Activated CD4-positive, alpha-beta T cell treated with anti-CD3 and anti-CD28 coated beads for 24 hours (primary cell): ENCODE results near the gene MAP3K3.
A peak's percentile ranks its signal among the peaks of the same experiment; 100 is the strongest.

Experiments
- DNase-seq, 2 donors: peaks; one replicate each; pipeline ENCODE4 v3.0.0-alpha.2; 2020; ENCODE audit warnings: low read depth in 2 of 2

MAP3K3 gene

GRCh38 chr17:63693411-63694113 is 71.3 kb downstream of the MAP3K3 start:
- no peak for DNase-seq

- DNase-seq: no peak
These were observed 72.2 kb downstream of the MAP3K3 start for GRCh38 chr17:63694229-63694949.

DNA sequence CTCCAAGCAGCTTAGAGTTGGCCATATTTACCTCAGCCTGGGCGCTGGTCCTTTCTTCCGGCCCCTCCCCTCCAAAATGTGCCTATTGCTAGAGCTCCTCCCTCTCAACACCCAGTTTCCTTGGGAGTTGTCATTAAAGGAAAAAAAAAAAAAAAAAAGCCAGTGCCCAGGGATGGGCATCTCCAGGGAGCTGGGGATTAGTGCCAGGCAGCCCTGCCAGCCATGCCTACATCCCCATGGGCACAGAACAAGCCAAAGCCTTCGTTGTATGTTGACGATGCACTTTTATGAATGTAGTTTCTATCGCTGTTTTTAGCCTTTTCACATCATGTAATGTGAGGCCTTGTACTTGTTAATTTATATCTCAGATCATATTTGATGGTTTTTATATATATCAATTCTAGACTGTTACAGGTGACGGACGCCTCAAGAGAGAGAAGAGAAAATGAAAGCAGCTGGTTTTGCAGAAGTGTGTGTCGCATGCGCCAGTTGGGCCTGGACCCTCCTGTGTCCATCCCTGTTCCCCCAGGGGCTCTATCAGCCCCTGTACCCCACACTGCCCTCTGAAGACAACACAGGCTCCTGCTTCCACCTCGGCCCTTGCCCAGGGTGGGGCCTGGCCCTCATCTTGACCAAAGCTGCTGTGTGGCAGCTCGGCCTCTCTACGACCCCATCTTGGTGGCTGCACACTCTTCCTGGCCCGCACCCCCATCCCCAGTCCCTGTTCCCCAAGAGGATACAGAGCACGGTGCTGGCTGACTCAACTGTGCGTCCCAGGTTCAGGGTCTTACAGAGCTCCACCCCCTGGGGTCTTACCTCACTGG is 72.9 kb downstream of the MAP3K3 start:
- no peak for DNase-seq

DNA sequence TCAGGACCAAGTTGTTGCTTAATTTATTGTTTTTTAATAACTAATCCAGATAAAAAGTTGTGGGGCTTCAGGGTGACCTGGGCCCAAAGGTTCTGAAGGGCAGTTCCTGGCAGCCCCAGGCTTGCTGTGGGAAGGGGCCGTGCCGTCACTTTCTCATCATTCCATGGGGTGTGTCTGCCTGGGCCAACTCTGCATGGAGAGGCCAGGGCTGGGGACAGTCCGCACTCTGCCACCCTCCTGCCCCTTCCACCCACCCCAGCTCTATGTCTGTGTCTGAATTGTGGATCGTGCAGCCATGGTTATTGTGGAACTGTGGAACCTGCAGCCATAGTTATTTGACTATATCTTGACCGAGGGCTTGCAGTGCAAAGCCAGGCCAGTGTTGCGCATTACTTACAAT is 73.7 kb downstream of the MAP3K3 start:
- DNase-seq: no peak

- DNase-seq: no peak
These were observed 74.3 kb downstream of the MAP3K3 start for GRCh38 chr17:63696381-63696961.

DNA sequence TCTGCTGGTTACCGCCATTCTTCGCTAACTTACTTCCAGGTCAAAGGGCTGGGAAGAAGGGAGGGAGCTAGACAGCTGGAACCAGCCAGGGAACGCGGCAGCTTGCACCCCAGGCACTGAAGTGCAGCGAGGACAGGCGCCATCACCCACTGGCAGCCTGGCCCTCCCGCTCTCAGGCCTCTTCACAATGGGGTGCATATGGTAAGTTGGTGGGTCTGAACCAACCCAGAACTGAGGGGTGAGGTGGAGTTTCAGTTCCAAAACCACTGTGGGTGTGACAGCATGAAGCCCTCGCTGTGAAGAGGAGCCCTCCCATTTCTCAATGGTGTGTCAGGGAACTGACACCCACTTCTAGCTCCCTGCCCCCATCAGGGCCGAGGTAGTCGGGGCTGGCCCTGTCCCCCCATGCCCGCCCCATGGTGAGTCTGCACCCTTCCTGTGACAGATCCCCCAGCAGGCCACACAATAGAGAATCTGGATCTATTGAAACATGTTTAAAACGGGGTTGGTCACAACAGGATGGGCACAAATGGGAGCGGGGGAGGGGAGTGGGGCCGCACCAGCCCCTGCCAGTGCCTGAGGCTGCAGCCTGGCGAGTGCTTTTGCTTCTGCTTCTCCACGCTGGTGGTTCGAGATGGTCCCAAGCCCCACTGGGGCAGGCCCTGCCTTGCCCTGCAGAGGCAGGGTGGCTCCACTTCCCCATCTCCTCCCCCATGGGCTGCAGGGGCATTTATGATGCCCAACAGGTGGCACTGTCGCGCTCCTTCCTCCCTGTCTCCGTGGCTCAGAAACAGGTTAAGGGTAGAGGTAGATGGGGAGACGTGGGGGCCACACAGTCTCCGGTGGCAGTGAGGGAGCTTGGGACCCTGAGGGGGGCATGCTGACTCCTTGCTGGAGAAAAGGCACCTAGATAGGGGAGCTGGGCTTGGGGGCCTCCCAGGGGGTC is 75.4 kb downstream of the MAP3K3 start:
- DNase-seq: peak; percentile 66

DNA sequence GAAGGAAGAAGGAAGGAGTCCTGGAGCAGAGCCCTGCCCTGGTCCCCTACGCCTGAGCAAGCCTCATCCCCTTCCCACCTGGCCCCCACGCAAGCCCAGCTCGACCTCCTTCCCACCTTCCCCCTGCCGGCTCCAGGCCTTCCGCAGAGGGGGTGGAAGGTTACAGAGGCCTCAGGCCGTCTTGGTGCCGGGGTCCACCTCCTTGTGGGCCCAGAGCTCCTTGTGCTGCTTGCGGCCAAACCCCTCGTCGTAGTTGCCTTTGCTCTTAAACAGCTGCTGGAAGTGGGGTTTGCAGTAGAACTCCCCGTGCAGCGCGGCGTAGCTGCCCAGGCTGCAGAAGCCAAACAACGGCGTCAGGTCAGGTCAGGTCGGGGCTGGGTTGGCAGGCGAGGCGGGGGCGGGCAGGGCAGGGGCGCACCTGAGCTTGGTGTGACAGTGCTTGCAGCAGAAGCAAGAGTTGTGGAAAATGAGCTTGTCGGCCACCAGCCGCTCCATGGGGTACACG is 76.2 kb downstream of the MAP3K3 start:
- no peak for DNase-seq

DNA sequence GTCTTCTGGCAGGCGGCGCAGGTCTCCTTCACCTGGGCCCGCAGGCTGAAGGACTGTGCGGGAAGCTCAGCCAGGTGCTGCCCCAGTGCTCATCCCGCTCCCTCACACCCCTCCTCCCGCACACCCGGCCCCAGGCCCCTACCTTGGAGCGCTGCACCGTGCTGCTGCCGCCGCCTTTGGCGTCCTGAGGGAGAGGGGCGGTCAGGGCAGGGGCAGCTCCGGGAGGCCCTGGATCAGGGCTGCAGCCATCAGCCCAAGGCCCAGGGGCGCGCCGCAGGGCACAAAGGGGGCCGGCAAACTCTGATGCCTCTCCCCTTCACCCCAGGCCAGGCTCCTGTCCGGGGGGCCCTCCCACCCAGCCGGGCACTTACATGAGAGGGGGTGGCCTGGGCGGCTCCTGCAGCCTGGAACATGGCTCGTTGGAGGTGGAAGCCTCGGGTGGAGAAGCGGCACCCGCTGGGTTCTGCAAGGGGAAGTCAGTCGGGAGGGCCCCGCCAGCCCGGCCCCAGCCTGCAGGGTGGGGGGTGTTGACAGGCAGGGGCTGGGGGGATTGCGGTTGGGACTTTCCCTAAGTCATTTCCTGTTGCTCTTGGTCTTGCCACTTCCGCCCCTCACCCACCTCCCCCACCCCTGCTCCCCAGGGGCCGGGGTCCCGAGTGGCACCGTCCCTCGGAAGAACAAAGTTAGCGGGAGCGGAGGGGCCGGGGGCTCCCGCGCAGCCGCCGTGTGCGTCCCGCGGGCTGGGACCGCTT is 76.8 kb downstream of the MAP3K3 start:
- peak; percentile 54 to 61 for DNase-seq

- DNase-seq: peak; percentile 64 to 70
These were observed 77.7 kb downstream of the MAP3K3 start, which contains the start of gene LIMD2 for GRCh38 chr17:63699638-63700527. TSS of gene LIMD2 (minus strand) at chr17:63700125. CDS start at chr17:63699298, 827 bp downstream.

- DNase-seq: no peak
These were observed 78.6 kb downstream of the MAP3K3 start for GRCh38 chr17:63700528-63701455.

DNA sequence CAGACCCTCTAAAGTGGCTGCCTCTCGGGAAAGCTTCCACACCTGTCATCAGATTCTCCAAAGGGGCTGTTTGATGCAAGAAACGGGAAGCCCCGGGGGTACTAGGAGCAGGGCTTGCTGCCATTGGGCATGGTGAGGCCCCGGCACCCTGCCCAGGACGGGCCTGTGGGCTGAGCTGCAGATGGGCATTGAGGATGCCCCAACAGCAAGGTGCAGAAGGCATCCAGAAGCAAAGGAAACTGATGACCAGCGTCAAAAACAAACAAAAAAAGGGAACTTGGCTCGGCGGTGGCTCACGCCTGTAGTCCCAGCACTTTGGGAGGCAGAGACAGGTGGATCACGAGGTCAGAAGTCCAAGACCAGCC is 79.2 kb downstream of the MAP3K3 start:
- no peak for DNase-seq

DNA sequence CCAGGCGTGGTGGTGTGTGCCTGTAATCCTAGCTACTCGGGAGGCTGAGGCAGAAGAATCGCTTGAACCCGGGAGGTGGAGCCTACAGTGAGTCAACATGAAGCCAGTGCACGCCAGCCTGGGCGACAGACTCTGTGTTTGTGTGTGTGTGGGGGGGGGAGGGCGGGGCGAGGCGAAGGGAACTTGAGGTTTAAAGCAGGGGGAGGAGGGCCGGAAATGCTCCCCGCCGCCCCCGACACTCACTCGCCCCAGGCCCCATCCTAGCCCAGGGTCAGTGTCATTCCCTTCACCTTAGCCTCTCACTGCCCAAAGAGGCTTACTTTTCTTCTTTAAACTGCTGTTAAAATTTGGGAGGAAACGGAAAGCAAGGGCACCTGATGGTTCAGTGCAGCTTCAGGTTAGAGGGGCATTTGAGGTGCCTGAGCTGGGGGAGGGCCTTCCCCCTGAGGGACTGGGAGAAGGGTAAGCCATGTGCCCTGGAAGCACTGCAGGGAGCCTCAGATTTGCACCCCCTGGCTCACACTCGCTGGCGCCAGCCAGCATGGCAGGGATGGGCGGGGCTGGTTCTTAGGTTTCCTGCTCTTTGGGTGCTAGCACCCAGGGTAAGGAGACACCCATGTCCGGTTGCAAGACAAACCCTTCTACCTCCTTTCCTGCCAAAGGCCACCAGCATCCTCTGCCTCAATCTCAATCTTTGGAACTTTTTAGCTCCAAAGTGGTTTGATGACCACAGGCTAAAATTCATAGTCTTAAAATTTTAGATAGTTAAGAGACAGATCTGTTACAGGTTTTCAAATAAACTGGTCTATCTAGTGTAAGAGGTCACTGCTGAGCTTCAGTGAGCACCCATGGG is 79.9 kb downstream of the MAP3K3 start:
- peak in 1 of 2 donors; percentile 64 for DNase-seq

GRCh38 chr17:63702721-63703015 is 80.5 kb downstream of the MAP3K3 start:
- no peak for DNase-seq

- DNase-seq: no peak
These were observed 80.8 kb downstream of the MAP3K3 start for GRCh38 chr17:63703029-63703428.

- DNase-seq: no peak
These were observed 81.5 kb downstream of the MAP3K3 start for GRCh38 chr17:63703556-63704258.

DNA sequence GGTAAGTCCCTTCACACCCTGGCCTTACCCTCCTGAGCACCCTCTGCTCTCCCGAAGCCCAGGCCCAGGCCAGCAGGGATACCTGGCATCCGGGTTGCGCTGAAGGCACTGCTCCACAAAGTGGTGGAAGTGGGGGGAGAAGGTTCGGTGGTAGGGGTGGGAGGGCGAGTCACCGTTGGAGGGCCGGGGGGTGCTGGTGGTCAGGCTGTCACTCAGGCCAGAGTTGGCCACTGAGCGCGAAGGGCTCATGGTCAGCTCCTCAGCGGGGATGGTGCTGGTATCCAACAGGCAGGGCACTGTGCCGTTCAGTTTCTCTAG is 82.0 kb downstream of the MAP3K3 start:
- no peak for DNase-seq

GRCh38 chr17:63704836-63705235 is 82.6 kb downstream of the MAP3K3 start:
- DNase-seq: no peak
